Activated naive CD8-positive, alpha-beta T cell treated with anti-CD3 and anti-CD28 coated beads, Interleukin-2, amount 50 U/mL, for 24 hours (primary cell): ENCODE measurements around the gene SLC1A5.
"Not testable (repeated sequence)": the region's sequence is repeated elsewhere in the genome, so short reads cannot be mapped to it uniquely, and the experiment has no call there.

Experiments
- ATAC-seq: fragments of 150-1000 bp; cut with Tn5 transposase; one replicate; pipeline ENCODE4 v1.10.0; 2021
- DNase-seq: peaks from one replicate; pipeline ENCODE4 v3.0.0; 2021
- H3K27ac Mint-ChIP-seq: one replicate; pipeline ENCODE4 v1.8.0; 2021; ENCODE audit warnings: mild to moderate bottlenecking, mixed read lengths
- H3K27me3 Mint-ChIP-seq: one replicate; pipeline ENCODE4 v1.8.0; 2021; ENCODE audit warnings: mixed read lengths
- H3K36me3 Mint-ChIP-seq: one replicate; pipeline ENCODE4 v1.8.0; 2021; ENCODE audit warnings: low read depth, mixed read lengths
- H3K4me1 Mint-ChIP-seq: one replicate; pipeline ENCODE4 v1.8.0; 2021; ENCODE audit warnings: mixed read lengths
- H3K4me3 Mint-ChIP-seq: one replicate; pipeline ENCODE4 v1.8.0; 2021; ENCODE audit warnings: mild to moderate bottlenecking, moderate library complexity, mixed read lengths
- H3K9me3 Mint-ChIP-seq: one replicate; pipeline ENCODE4 v1.8.0; 2021; ENCODE audit warnings: mixed read lengths

SLC1A5 gene

DNA sequence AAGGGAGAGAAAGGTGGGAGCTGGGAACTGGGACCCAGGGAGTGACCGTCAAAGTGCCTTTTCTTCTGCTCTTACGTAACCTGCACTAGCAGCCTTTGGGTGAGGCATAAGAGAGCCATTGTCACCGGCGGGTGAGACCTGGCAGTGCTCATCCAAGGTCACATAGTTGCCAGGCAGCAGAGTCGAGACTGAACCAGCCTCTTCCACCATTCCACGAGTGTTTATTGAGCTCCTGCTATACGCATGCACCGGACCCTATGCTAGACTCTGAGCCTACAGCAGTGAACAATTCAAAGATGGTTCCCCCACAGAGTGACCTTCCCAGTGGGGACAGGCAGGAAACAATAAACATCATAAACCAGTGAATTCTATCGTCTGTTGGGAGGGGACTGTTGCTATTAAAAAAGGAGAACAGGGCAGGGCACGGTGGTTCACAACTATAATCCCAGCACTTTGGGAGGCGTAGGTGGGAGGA lies 23.5 kb downstream of the SLC1A5 start:
- Mint-ChIP-seq H3K36me3 (no peaks in the 10 kb centered on the region), H3K9me3 (no peaks in the 10 kb centered on the region), H3K4me3 (no peak overlapping the region), H3K4me1 (no peaks in the 10 kb centered on the region), H3K27ac (no peak overlapping the region), H3K27me3 (no peaks in the 10 kb centered on the region)
- ATAC-seq (no peak), DNase-seq (no peak)

DNA sequence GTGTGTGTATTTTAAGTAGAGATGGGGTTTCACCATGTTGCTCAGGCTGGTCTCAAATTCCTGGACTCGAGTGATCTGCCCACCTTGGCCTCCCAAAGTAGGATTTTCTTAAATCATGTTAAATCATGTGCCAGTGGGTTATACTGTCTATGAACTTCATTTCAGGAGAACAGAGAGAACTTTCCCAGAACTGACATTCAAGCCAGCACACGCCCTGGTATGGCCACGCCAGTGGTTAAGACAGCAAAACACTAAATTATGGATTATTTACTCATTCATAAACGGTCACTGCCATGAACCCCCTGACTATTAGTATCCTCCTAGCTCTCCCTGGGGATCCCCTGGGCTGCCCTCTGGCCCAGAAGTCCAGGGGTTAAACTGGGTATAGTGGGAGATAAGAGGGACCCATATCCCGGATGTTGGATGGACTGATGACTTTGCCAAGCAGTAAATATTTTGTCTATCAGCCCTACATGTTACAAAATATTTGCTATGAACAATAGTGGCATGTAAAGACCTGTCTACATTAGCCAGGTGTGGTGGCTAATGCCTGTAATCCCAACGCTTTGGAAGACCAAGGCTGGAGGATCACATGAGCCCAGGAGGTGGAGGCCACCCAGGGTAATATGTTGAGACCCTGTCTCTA lies 26.0 kb downstream of the SLC1A5 start:
- no peaks in the 10 kb centered on the region for H3K27me3 Mint-ChIP-seq
- ATAC-seq = no peak
- H3K4me1 Mint-ChIP-seq = no peaks in the 10 kb centered on the region

DNA sequence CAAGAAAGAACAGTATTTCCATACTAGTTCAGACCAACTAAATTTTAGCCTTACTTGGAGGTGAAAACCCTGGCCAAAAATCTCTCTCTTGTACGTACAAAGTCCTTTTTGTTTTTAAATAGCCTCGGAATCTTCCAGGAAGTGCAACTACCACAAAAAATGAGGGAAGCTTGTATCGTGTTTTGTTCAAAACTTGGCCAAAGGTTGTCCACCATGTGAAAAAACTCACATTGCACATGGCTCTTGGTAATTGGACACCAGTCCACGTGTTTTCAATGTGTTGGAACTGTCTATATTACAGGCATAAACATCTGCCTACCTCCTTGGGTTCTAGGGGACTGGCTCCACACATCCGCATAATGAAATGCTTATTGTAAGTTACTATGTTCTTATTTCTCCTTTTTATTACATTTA lies 27.0 kb downstream of the SLC1A5 start:
- Mint-ChIP-seq H3K36me3 (no peaks in the 10 kb centered on the region), H3K27ac (no peak overlapping the region)

More for the DNA sequence above, 26.0 kb downstream of the SLC1A5 start:
- H3K9me3 Mint-ChIP-seq = no peaks in the 10 kb centered on the region
- DNase-seq = no peak
- H3K27ac Mint-ChIP-seq = no peak overlapping the region
- no peaks in the 10 kb centered on the region for H3K36me3 Mint-ChIP-seq
- H3K4me3 Mint-ChIP-seq = no peak overlapping the region

DNA sequence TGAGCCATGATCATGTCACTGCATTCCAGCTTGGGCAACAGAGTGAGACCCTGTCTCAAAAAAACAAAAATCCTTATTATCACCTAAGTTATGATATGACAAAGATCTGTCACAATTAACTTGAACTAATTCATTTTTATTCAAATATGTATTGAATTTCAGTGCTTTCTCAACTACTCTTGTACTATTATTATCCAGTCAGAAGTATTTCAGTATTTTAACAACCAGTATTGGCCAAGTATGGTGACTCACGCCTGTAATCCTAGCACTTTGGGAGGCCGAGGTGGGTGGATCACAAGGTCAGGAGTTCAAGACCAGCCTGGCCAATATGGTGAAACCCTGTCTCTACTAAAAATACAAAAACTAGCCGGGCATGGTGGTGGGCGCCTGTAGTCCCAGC lies 27.5 kb downstream of the SLC1A5 start:
- not testable (repeated sequence) for H3K27ac Mint-ChIP-seq, DNase-seq, H3K4me3 Mint-ChIP-seq, H3K36me3 Mint-ChIP-seq, ATAC-seq, H3K4me1 Mint-ChIP-seq, H3K9me3 Mint-ChIP-seq, H3K27me3 Mint-ChIP-seq

More for the DNA sequence above, 27.0 kb downstream of the SLC1A5 start:
- Mint-ChIP-seq H3K4me3 (no peak overlapping the region), H3K27me3 (no peaks in the 10 kb centered on the region), H3K9me3 (no peaks in the 10 kb centered on the region), H3K4me1 (peaks cover 2% of the 10 kb centered on the region)
- no peak for DNase-seq
- ATAC-seq = no peak

DNA sequence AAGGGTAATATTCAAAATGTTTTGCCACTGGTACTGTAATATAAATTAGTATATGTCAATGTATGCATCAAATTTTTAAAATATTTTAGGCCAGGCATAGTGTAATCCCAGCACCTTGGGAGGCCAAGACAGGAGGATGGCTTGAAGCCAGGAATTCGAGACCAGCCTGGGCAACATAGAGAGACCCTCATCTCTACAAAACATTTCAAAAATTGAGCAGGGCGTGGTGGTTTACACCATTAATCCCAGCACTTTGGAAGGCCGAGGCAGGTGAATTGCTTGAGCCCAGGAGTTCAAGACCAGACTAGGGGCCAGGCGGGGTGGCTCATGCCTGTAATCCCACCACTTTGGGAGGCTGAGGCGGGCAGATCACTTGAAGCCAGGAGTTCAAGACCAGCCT lies 28.0 kb downstream of the SLC1A5 start:
- H3K9me3 Mint-ChIP-seq = no peaks in the 10 kb centered on the region
- DNase-seq = no peak

DNA sequence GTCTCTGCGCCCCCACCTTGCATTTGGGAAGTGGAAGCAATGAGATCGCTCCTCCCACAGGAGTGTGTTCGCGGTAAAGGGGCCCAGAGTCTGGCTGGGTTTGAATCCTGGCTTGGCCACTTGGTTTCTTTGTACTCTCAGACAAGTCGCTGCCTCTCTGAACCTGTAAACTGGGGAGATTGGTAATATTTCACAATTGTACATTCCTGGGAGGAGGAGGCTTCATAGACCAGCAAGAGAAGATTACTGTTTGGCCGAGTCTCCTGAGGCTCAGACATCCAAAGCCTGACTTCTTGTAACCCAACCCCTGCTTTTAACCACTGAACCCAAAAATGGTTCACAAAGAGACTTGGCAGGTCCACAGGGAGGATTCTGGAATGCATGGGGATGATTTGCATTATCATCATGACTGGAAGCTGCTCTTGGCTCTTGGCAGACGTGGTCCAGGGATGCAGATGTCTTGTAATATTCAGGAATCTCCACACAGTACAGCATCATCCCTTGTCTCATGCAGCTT lies 28.5 kb downstream of the SLC1A5 start:
- no peaks in the 10 kb centered on the region for H3K9me3 Mint-ChIP-seq
- DNase-seq = no peak
- peaks cover 3% of the 10 kb centered on the region for H3K36me3 Mint-ChIP-seq
- no peak for ATAC-seq
- no peak overlapping the region for H3K27ac Mint-ChIP-seq
- no peaks in the 10 kb centered on the region for H3K27me3 Mint-ChIP-seq
- H3K4me3 Mint-ChIP-seq = no peak overlapping the region
- H3K4me1 Mint-ChIP-seq = peaks cover 2% of the 10 kb centered on the region

More for the DNA sequence above, 28.0 kb downstream of the SLC1A5 start:
- Mint-ChIP-seq H3K4me3 (no peak overlapping the region), H3K36me3 (no peaks in the 10 kb centered on the region), H3K27me3 (no peaks in the 10 kb centered on the region), H3K27ac (no peak overlapping the region), H3K4me1 (peaks cover 2% of the 10 kb centered on the region)
- ATAC-seq = no peak

DNA sequence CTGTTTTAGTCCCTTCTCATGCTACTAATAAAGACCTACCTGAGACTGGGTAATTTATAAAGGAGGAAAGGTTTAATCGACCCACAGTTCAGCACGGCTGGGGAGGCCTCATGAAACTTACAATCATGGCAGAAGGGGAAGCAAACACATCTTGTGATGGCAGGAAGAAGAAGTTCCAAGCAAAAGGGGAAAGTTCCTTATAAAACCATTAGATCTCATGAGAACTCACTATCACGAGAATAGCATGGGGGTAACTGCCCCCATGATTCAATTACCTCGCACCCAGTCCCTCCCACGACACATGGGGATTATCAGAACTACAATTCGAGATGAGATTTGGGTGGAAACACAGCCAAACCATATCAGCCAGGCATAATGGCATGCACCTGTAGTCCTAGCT lies 29.2 kb downstream of the SLC1A5 start:
- ATAC-seq = no peak
- H3K27ac Mint-ChIP-seq = no peak overlapping the region

DNA sequence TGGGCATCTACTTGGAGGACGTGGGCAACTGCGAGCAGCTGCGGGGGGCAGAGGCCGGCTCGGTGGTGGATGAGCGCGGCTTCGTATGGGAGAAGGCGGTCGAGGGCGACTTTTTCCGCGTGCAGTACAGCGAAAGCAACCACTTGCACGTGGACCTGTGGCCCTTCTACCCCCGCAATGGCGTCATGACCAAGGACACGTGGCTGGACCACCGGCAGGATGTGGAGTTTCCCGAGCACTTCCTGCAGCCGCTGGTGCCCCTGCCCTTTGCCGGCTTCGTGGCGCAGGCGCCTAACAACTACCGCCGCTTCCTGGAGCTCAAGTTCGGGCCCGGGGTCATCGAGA lies 31.9 kb downstream of the SLC1A5 start:
- H3K4me3 Mint-ChIP-seq = no peak overlapping the region
- DNase-seq = no peak
- H3K27me3 Mint-ChIP-seq = no peaks in the 10 kb centered on the region
- H3K9me3 Mint-ChIP-seq = no peaks in the 10 kb centered on the region
- no peak overlapping the region for H3K27ac Mint-ChIP-seq
- H3K4me1 Mint-ChIP-seq = peaks cover 5% of the 10 kb centered on the region
- H3K36me3 Mint-ChIP-seq = peaks cover 3% of the 10 kb centered on the region
- ATAC-seq = no peak

More for the DNA sequence above, 29.2 kb downstream of the SLC1A5 start:
- peaks cover 3% of the 10 kb centered on the region for H3K36me3 Mint-ChIP-seq
- H3K27me3 Mint-ChIP-seq = no peaks in the 10 kb centered on the region
- no peak overlapping the region for H3K4me3 Mint-ChIP-seq
- peaks cover 2% of the 10 kb centered on the region for H3K4me1 Mint-ChIP-seq
- H3K9me3 Mint-ChIP-seq = no peaks in the 10 kb centered on the region
- no peak for DNase-seq

DNA sequence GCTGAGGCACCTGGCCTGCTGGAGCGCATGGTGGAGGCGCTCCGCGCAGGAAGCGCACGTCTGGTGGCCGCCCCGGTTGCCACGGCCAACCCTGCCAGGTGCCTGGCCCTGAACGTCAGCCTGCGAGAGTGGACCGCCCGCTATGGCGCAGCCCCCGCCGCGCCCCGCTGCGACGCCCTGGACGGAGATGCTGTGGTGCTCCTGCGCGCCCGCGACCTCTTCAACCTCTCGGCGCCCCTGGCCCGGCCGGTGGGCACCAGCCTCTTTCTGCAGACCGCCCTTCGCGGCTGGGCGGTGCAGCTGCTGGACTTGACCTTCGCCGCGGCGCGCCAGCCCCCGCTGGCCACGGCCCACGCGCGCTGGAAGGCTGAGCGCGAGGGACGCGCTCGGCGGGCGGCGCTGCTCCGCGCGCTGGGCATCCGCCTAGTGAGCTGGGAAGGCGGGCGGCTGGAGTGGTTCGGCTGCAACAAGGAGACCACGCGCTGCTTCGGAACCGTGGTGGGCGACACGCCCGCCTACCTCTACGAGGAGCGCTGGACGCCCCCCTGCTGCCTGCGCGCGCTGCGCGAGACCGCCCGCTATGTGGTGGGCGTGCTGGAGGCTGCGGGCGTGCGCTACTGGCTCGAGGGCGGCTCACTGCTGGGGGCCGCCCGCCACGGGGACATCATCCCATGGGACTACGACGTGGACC lies 32.4 kb downstream of the SLC1A5 start:
- H3K4me1 Mint-ChIP-seq = peaks cover 5% of the 10 kb centered on the region
- no peaks in the 10 kb centered on the region for H3K9me3 Mint-ChIP-seq
- H3K4me3 Mint-ChIP-seq = no peak overlapping the region
- no peak overlapping the region for H3K27ac Mint-ChIP-seq
- ATAC-seq (no peak), DNase-seq (no peak)
- H3K36me3 Mint-ChIP-seq = peaks cover 3% of the 10 kb centered on the region
- H3K27me3 Mint-ChIP-seq = no peaks in the 10 kb centered on the region

DNA sequence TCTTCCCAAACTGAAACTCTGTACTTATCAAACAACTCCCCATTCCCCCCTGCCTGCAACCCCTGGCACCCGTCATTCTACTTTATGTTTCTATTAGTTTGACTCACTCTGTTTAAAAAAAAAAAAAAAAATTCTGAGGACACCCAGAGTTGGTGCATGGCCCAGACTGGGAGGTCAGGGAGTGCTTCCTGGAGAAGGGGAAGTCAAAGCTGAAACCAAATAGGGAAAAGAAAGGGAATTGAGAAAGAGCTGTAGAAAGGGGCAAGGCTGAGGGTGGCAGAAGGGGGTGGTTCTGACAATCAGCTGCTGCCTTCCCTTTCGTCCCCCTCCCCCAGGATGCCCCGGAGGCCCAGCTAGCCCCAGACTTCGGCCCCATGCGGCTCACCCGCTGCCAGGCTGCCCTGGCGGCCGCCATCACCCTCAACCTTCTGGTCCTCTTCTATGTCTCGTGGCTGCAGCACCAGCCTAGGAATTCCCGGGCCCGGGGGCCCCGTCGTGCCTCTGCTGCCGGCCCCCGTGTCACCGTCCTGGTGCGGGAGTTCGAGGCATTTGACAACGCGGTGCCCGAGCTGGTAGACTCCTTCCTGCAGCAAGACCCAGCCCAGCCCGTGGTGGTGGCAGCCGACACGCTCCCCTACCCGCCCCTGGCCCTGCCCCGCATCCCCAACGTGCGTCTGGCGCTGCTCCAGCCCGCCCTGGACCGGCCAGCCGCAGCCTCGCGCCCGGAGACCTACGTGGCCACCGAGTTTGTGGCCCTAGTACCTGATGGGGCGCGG lies 33.1 kb downstream of the SLC1A5 start:
- Mint-ChIP-seq H3K27ac (no peak overlapping the region), H3K27me3 (no peaks in the 10 kb centered on the region), H3K9me3 (no peaks in the 10 kb centered on the region), H3K4me3 (no peak overlapping the region), H3K4me1 (peaks cover 5% of the 10 kb centered on the region), H3K36me3 (peaks cover 3% of the 10 kb centered on the region)
- no peak for ATAC-seq
- no peak for DNase-seq

DNA sequence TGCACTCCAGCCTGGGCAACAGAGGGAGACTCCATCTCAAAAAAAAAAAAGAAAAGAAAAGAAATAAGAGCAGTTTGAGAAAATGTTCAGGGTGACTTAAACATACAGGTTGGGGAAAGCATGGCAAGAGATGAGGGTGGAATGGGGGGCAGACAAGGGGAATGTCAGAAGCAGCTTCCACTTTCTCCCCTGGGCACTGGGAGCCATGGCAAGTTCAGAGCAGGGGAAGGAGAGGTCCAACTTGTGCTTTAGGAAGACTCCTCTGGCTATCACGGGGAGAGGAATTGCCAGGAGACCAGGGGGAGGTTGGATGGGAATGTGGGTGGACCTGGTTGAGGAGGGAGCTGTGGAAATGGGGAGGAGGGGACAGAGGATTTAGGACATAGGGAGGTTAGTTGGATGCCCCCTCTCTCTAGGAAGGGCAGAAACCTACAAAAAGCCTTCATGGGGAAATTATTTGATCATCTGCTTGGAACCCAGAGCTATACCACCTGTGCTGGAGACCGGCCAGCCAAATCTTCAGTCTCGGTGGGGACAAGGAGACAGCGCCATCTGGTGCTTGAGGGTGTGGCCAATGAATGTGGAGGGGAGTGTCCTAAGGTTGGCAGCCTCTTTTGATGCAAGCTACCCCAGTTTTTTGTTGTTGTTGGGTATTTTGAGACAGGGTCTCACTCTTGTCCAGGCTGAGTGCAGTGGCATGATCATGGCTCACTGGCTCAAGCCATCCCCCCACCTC lies 34.8 kb downstream of the SLC1A5 start:
- ATAC-seq (peak; percentile 76), DNase-seq (peak; percentile 69)
- no peaks in the 10 kb centered on the region for H3K9me3 Mint-ChIP-seq
- peaks cover 6% of the 10 kb centered on the region for H3K4me1 Mint-ChIP-seq
- peaks cover 3% of the 10 kb centered on the region for H3K36me3 Mint-ChIP-seq
- no peak overlapping the region for H3K4me3 Mint-ChIP-seq
- no peaks in the 10 kb centered on the region for H3K27me3 Mint-ChIP-seq
- no peak overlapping the region for H3K27ac Mint-ChIP-seq

DNA sequence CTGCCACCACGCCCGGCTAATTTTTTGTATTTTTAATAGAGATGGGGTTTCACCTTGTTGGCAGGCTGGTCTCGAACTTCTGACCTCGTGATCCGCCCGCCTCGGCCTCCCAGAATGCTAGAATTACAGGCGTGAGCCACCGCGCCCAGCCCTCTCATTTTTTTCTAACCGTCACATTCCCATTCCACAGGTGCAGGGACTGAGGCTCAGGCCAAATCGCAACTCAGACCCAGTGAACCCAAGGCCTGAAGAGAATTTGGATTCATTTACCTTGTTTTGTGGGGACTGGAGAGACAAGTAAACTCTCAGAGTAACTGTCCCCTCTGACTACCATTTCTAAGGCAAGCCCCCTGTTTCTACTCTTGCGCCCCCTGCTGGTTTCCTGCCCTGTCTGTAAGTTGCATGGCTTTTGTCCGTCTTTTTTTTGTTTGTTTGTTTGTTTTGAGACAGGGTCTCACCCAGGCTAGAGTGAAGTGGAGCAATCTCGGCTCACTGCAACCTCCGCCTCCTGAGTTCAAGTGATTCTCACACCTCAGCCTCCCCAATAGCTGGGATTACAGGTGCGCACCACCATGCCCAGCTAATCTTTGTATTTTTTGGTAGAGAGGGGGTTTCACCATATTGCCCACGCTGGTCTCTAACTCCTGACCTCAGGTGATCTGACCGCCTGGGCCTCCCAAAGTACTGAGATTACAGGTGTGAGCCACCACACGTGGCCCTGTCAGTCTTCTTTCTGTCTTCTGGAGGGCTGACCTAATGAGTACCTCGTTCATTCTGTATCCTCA lies 39.9 kb downstream of the SLC1A5 start:
- H3K9me3 Mint-ChIP-seq = no peaks in the 10 kb centered on the region

DNA sequence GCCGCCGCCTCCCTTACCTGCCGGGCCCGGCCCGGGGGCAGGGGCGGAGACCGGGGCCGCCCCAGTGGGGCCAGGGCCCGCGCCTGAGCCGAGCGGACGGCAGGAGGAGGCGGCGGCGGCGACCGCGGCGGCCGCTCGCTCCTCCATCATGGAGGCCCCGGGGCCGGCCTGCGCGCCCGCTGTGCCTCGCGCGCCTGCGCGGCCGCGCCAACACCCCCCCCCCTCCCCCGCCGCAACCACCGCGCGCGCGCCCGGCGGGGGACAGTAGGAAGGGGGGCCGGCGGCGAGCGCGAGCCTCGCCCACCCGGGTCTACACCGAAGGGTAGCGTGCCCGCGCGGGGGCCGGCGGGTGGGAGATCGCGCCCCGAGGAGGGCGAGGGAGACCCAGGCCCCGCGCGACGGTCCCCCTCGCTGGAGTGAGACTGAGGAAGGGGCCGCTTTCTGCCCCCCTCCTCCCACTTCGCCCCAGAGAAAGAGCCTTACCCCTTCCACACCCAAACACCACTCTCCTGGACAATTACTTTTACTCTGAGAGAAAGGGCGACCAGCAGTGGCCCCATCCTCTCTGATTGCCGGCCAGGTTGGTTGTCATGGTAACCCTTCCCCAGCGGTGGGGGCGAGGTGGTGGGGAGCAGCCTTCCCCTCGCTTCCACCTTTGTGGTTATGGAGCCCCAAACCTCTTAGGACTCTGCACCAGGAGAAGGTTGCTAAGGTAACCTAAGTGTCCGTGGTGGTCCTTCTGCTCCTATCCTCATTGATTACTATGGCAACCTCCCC lies 41.9 kb downstream of the SLC1A5 start, which contains the start of gene STRN4:
Gene STRN4, minus strand, starts transcription at position 170 of the 777 bp plus-strand sequence. Its CDS starts 20 bp downstream, at position 150.
- peaks cover 42% of the 10 kb centered on the region for H3K4me1 Mint-ChIP-seq
- H3K27me3 Mint-ChIP-seq = no peaks in the 10 kb centered on the region
- H3K9me3 Mint-ChIP-seq = no peaks in the 10 kb centered on the region
- DNase-seq (peak; percentile 60), ATAC-seq (peak; percentile 62)
- H3K27ac Mint-ChIP-seq = peak within 1 kb of the TSS; percentile 88
- peak within 1 kb of the TSS; percentile 93 for H3K4me3 Mint-ChIP-seq
- H3K36me3 Mint-ChIP-seq = peaks cover 14% of the 10 kb centered on the region

More for the DNA sequence above, 39.9 kb downstream of the SLC1A5 start:
- Mint-ChIP-seq H3K27ac (no peak overlapping the region), H3K4me1 (peaks cover 30% of the 10 kb centered on the region), H3K27me3 (no peaks in the 10 kb centered on the region), H3K36me3 (peaks cover 4% of the 10 kb centered on the region), H3K4me3 (no peak overlapping the region)
- DNase-seq = peak; percentile 87
- ATAC-seq = no peak
